Neuronal stem cell (in vitro differentiated cells): ENCODE measurements around the gene POLD1.
A peak's percentile ranks its signal among the peaks of the same experiment; 100 is the strongest.

ENCODE experiments used
- DNase-seq: peaks from one replicate; pipeline ENCODE4 v3.0.0-alpha.2; 2013; ENCODE audit warnings: low spot score
- H2AFZ ChIP-seq: one replicate; pipeline ENCODE4 v1.6.1; 2013; ENCODE audit warnings: mild to moderate bottlenecking, low read length, inconsistent platforms
- H2AK5ac ChIP-seq: 2 replicates; pipeline ENCODE4 v1.6.1; 2013; ENCODE audit warnings: low read depth, mild to moderate bottlenecking, inconsistent platforms, low read length, moderate library complexity, mixed read lengths
- H2BK120ac ChIP-seq: 2 replicates; pipeline ENCODE4 v1.6.1; 2013; ENCODE audit warnings: low read depth, mild to moderate bottlenecking, inconsistent platforms, low read length, moderate library complexity, mixed read lengths
- H2BK12ac ChIP-seq: one replicate; pipeline ENCODE4 v1.6.1; 2013; ENCODE audit warnings: low read length, inconsistent platforms
- H2BK15ac ChIP-seq: 2 replicates; pipeline ENCODE4 v1.6.1; 2013; ENCODE audit warnings: mild to moderate bottlenecking, low read length, inconsistent platforms, mixed read lengths
- H2BK5ac ChIP-seq: one replicate; pipeline ENCODE4 v1.6.1; 2013; ENCODE audit warnings: inconsistent platforms, mild to moderate bottlenecking, low read length, moderate library complexity
- H3K14ac ChIP-seq: one replicate; pipeline ENCODE4 v1.6.1; 2013; ENCODE audit warnings: low read length, inconsistent platforms
- H3K18ac ChIP-seq: 2 replicates; pipeline ENCODE4 v1.6.1; 2013; ENCODE audit warnings: low read length, inconsistent platforms
- H3K23ac ChIP-seq: 2 replicates; pipeline ENCODE4 v1.6.1; 2013; ENCODE audit warnings: low read depth, mild to moderate bottlenecking, mixed read lengths, low read length, inconsistent platforms; ENCODE audit not compliant: poor library complexity
- H3K27ac ChIP-seq: replicated peaks from 3 replicates; pipeline ENCODE4 v1.5.1; 2013; ENCODE audit warnings: low read length, inconsistent platforms
- H3K27me3 ChIP-seq, 3 experiments: 2 replicates each; pipeline ENCODE4 v1.6.1; 2013; ENCODE audit warnings: low read length in 3 of 3, mild to moderate bottlenecking in 2 of 3, inconsistent platforms in 1 of 3, low read depth in 1 of 3, mixed read lengths in 1 of 3, moderate library complexity in 1 of 3; ENCODE audit not compliant: control insufficient read depth in 3 of 3, insufficient read depth in 3 of 3
- H3K36me3 ChIP-seq, 2 donors: replicated peaks in 1 of 2; 2 replicates each; pipeline ENCODE4 v1.6.1; 2013; ENCODE audit warnings: low read length in 2 of 2; ENCODE audit not compliant: control insufficient read depth in 2 of 2, insufficient read depth in 2 of 2
- H3K4ac ChIP-seq: 2 replicates; pipeline ENCODE4 v1.6.1; 2013; ENCODE audit warnings: inconsistent platforms, mild to moderate bottlenecking, low read length, moderate library complexity
- H3K4me1 ChIP-seq, 2 donors: 1 replicate in 1 of 2; 2 replicates in 1 of 2; pipeline ENCODE4 v1.6.1; 2013; ENCODE audit warnings: low read length in 2 of 2, low read depth in 1 of 2; ENCODE audit not compliant: control insufficient read depth in 2 of 2, insufficient read depth in 1 of 2
- H3K4me2 ChIP-seq: one replicate; pipeline ENCODE4 v1.6.1; 2013; ENCODE audit warnings: mild to moderate bottlenecking, low read length, inconsistent platforms; ENCODE audit not compliant: insufficient read depth, poor library complexity, severe bottlenecking
- H3K4me3 ChIP-seq, 2 donors: 2 replicates each; pipeline ENCODE4 v1.5.1; 2013; ENCODE audit warnings: low read length in 2 of 2, mild to moderate bottlenecking in 2 of 2, inconsistent platforms in 1 of 2, moderate library complexity in 1 of 2
- H3K79me1 ChIP-seq: one replicate; pipeline ENCODE4 v1.6.1; 2013; ENCODE audit warnings: low read depth, mild to moderate bottlenecking, inconsistent platforms, low read length, moderate library complexity
- H3K9ac ChIP-seq: one replicate; pipeline ENCODE4 v1.6.1; 2013; ENCODE audit warnings: mild to moderate bottlenecking, low read depth, low read length, inconsistent platforms; ENCODE audit not compliant: poor library complexity
- H3K9me3 ChIP-seq, 2 donors: replicated peaks in 1 of 2; 2 replicates each; pipeline versions ENCODE3 to v1.6.1; 2013; ENCODE audit warnings: low read length in 2 of 2, mild to moderate bottlenecking in 2 of 2, inconsistent platforms in 1 of 2, low read depth in 1 of 2, mixed read lengths in 1 of 2, moderate library complexity in 1 of 2; ENCODE audit not compliant: control insufficient read depth in 2 of 2, insufficient read depth in 1 of 2
- H4K8ac ChIP-seq: one replicate; pipeline ENCODE4 v1.6.1; 2013; ENCODE audit warnings: low read depth, mild to moderate bottlenecking, inconsistent platforms, low read length, moderate library complexity
- H4K91ac ChIP-seq: one replicate; pipeline ENCODE4 v1.6.1; 2013; ENCODE audit warnings: low read length, low read depth, mild to moderate bottlenecking, inconsistent platforms; ENCODE audit not compliant: poor library complexity
- WGBS, 2 donors: extraction: QIAGEN DNeasy Blood & Tissue Kit; methylation state at CpG; one replicate each; pipeline ENCODE4 v1.1.7; 2013; ENCODE audit warnings: missing lambda C conversion rate in 2 of 2, mixed read lengths in 1 of 2; ENCODE audit not compliant: insufficient read length in 2 of 2, insufficient replicate concordance in 1 of 2; ENCODE audit errors: extremely low coverage in 2 of 2; 5-methylcytosine and 5-hydroxymethylcytosine counted together

POLD1 gene

DNA sequence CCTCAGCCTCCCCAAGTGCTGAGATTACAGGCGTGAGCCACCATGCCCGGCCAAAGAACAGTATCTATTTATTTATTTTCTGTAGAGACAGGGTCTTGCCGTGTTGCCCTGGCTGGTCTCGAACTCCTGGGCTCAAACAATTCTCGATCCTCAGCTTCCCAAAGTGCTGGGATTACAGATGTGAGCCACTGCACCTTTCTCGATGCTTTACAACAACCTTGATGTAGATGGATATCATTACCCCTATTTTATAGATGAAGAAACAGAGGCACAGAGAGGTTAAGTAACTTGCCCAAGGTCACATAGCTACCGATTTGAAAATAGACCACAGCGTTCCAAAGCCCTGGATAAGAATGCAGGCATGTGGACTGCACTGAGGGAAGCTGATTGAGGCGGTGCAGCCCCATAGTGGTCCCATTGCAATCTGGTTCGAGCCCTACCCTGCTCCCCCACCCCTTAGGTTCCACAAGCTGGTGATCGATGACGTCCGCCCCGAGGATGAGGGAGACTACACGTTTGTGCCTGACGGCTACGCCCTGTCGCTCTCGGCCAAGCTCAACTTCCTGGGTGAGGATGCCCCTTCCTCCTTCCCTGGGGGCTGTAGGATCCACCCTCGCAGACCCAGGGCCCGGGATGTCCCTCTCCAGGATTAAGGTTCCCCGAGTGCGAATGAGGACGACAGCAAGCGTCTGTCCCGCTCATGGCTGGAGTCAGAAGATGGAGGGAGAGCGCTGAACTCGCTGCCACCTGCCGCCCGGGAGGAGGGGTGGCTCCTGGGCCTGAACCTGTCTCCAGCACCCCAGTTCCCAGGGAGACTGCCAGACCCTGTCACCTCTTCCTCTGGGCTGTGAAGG is 66.4 kb downstream of the POLD1 start:
- no peak overlapping the region for H3K4me2 ChIP-seq
- no peaks in the 10 kb centered on the region for H3K36me3 ChIP-seq
- no peak overlapping the region for H4K91ac ChIP-seq
- H3K18ac ChIP-seq, result peak overlapping the region; percentile 24
- H2BK5ac ChIP-seq, result no peak overlapping the region
- no peak overlapping the region for H3K14ac ChIP-seq
- peak overlapping the region in 1 of 2 donors; percentile 17 for H3K4me3 ChIP-seq
- H2BK15ac ChIP-seq, result no peak overlapping the region
- H2BK120ac ChIP-seq, result no peak overlapping the region
- H4K8ac ChIP-seq, result no peak overlapping the region
- H3K23ac ChIP-seq, result peak overlapping the region; percentile 2
- no peak for DNase-seq
- H3K27ac ChIP-seq, result no peak overlapping the region
- no peak overlapping the region for H2AK5ac ChIP-seq
- WGBS, 2 donors, result no CpG with 5 or more reads among the region's 30 CpGs
- no peak overlapping the region for H3K4ac ChIP-seq
- H3K79me1 ChIP-seq, result no peaks in the 10 kb centered on the region
- H3K9me3 ChIP-seq, result peaks cover 0 to 4% of the 10 kb centered on the region in 2 donors
- H2BK12ac ChIP-seq, result no peak overlapping the region
- no peak overlapping the region for H2AFZ ChIP-seq
- no peak overlapping the region for H3K9ac ChIP-seq
- H3K27me3 ChIP-seq, result no peaks in the 10 kb centered on the region
- no peaks in the 10 kb centered on the region for H3K4me1 ChIP-seq

DNA sequence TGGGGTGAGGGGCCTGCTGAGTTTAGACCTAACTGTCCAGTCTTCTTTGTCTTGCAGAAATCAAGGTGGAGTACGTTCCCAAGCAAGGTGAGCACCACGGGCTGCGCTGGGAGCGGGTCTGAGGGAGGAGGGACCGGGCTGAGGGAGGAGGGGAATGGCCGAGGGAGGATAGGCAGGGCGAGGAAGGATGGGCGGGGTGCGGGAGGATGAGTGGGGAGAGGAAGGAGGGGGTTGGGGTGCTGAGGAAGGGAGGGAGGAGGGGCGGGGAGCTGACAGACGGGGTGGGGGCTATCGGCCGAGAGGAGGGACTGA is 67.0 kb downstream of the POLD1 start:
- no peak overlapping the region for H4K91ac ChIP-seq
- H3K27me3 ChIP-seq, result no peaks in the 10 kb centered on the region
- H2BK15ac ChIP-seq, result no peak overlapping the region
- H3K4me1 ChIP-seq, result no peaks in the 10 kb centered on the region
- H3K36me3 ChIP-seq, result no peaks in the 10 kb centered on the region
- H2AK5ac ChIP-seq, result no peak overlapping the region
- no peak overlapping the region for H2BK120ac ChIP-seq
- no peak overlapping the region for H3K9ac ChIP-seq
- peaks cover 0 to 4% of the 10 kb centered on the region in 2 donors for H3K9me3 ChIP-seq
- H4K8ac ChIP-seq, result no peak overlapping the region
- H2AFZ ChIP-seq, result no peak overlapping the region
- H2BK12ac ChIP-seq, result no peak overlapping the region
- DNase-seq, result no peak
- H3K14ac ChIP-seq, result no peak overlapping the region
- no CpG with 5 or more reads among the region's 13 CpGs for WGBS, 2 donors
- H2BK5ac ChIP-seq, result no peak overlapping the region
- H3K4ac ChIP-seq, result no peak overlapping the region
- H3K27ac ChIP-seq, result no peak overlapping the region
- H3K4me2 ChIP-seq, result no peak overlapping the region
- peak overlapping the region; percentile 24 for H3K18ac ChIP-seq
- peak overlapping the region; percentile 2 for H3K23ac ChIP-seq
- no peak overlapping the region for H3K4me3 ChIP-seq
- no peaks in the 10 kb centered on the region for H3K79me1 ChIP-seq

DNA sequence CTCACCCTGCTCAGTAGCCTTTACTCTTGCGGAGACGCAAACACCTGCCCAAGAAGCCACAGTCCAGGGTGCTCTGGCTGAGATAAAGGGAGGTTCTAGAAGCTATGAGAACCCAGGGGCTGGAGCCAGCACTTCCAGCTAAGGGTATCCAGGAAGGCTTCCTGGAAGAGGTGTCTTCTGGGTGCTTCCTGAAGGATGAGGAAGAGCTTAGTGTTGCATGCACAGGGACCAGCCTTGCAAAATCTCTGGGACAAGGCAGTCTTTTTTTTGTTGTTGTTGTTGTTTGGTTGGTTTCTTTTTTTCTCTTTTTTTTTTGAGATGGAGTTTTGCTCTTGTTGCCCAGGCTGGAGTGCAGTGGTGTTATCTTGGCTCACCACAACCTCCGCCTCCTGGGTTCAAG is 69.1 kb downstream of the POLD1 start:
- H3K18ac ChIP-seq, result no peak overlapping the region
- H3K27me3 ChIP-seq, result peaks cover 0 to 3% (median 0%) of the 10 kb centered on the region in 3 experiments
- H3K4me3 ChIP-seq, result no peak overlapping the region
- no peak for DNase-seq
- no peak overlapping the region for H3K23ac ChIP-seq
- no peak overlapping the region for H2BK15ac ChIP-seq
- H2AFZ ChIP-seq, result no peak overlapping the region
- no peaks in the 10 kb centered on the region for H3K36me3 ChIP-seq
- no CpG with 5 or more reads among the region's 3 CpGs for WGBS, 2 donors
- no peak overlapping the region for H2BK5ac ChIP-seq
- no peak overlapping the region for H3K4ac ChIP-seq
- H4K8ac ChIP-seq, result no peak overlapping the region
- no peak overlapping the region for H2BK120ac ChIP-seq
- H3K27ac ChIP-seq, result no peak overlapping the region
- no peak overlapping the region for H3K9ac ChIP-seq
- no peaks in the 10 kb centered on the region for H3K79me1 ChIP-seq
- no peaks in the 10 kb centered on the region for H3K4me1 ChIP-seq
- H4K91ac ChIP-seq, result no peak overlapping the region
- peaks cover 0 to under 1% of the 10 kb centered on the region in 2 donors for H3K9me3 ChIP-seq
- no peak overlapping the region for H3K14ac ChIP-seq
- H2BK12ac ChIP-seq, result no peak overlapping the region
- H3K4me2 ChIP-seq, result no peak overlapping the region
- no peak overlapping the region for H2AK5ac ChIP-seq

DNA sequence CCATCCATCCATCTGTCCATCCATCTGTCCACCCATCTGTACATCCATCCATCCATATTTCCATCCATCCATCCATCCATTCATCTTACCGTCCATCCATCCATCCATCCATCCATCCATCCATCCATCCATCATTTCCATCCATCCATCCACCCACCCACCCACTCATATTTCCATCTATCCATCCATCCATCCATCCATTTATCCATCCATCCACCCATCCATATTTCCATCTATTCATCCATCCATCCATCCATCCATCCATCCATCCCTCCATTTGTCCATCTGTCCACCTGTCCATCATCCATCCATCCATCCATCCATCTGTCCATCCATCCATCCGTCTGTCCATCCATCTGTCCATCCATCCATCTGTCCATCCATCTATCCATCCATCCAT is 71.8 kb downstream of the POLD1 start:
- no peak overlapping the region for H3K4me2 ChIP-seq
- no peak overlapping the region for H2BK15ac ChIP-seq
- H4K8ac ChIP-seq, result no peak overlapping the region
- H3K4me3 ChIP-seq, result no peak overlapping the region
- no peak overlapping the region for H3K14ac ChIP-seq
- WGBS, 2 donors, result 100% methylated on average over 1 of the region's 2 CpGs
- no peak for DNase-seq
- H3K79me1 ChIP-seq, result no peaks in the 10 kb centered on the region
- H2BK5ac ChIP-seq, result no peak overlapping the region
- H3K9me3 ChIP-seq, result no peaks in the 10 kb centered on the region
- no peak overlapping the region for H4K91ac ChIP-seq
- no peak overlapping the region for H2AFZ ChIP-seq
- H3K27me3 ChIP-seq, result peaks cover 0 to 3% (median 0%) of the 10 kb centered on the region in 3 experiments
- H2BK120ac ChIP-seq, result no peak overlapping the region
- no peak overlapping the region for H3K18ac ChIP-seq
- H2AK5ac ChIP-seq, result no peak overlapping the region
- no peak overlapping the region for H3K27ac ChIP-seq
- no peak overlapping the region for H3K9ac ChIP-seq
- H2BK12ac ChIP-seq, result no peak overlapping the region
- no peak overlapping the region for H3K23ac ChIP-seq
- H3K4me1 ChIP-seq, result peaks cover 0 to 5% of the 10 kb centered on the region in 2 donors
- H3K4ac ChIP-seq, result no peak overlapping the region
- H3K36me3 ChIP-seq, result no peaks in the 10 kb centered on the region
